ENCODE data around the gene BUB3. TPM values are rescaled to one million over a fixed set of nuclear protein-coding genes. Genes with fewer than 3 reads are reported as not detected.

Gene BUB3
- total and polyA plus RNA-seq, 2 of the 13 experiments (the other 11 are each of a cell fraction or from before 2014, with no cell fraction given), result 174 to 188 TPM

GRCh38 chr10:123203393-123204126, 49.4 kb downstream of the BUB3 start (continued):
- TF ChIP-seq, protein P1, sequence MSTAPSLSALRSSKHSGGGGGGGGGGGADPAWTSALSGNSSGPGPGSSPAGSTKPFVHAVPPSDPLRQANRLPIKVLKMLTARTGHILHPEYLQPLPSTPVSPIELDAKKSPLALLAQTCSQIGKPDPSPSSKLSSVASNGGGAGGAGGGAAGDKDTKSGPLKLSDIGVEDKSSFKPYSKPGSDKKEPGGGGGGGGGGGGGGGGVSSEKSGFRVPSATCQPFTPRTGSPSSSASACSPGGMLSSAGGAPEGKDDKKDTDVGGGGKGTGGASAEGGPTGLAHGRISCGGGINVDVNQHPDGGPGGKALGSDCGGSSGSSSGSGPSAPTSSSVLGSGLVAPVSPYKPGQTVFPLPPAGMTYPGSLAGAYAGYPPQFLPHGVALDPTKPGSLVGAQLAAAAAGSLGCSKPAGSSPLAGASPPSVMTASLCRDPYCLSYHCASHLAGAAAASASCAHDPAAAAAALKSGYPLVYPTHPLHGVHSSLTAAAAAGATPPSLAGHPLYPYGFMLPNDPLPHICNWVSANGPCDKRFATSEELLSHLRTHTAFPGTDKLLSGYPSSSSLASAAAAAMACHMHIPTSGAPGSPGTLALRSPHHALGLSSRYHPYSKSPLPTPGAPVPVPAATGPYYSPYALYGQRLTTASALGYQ (CRISPR knock-in tag; IDR thresholded peaks at IDR 0.05), result peak; percentile 18; the same call in 1 of the 2 replicates
- TF ChIP-seq PRPF4 (IDR thresholded peaks at IDR 0.05; ENCODE audit: low read depth, low read length, poor library complexity, severe bottlenecking) (no peak), ZNF431 (CRISPR knock-in tag; IDR thresholded peaks at IDR 0.05; ENCODE audit: borderline replicate concordance, low read depth) (no peak), HBP1 (CRISPR knock-in tag; IDR thresholded peaks at IDR 0.05; ENCODE audit: low read depth) (no peak), CHD4 (IDR thresholded peaks at IDR 0.05; ENCODE audit: borderline replicate concordance, low read length) (no peak), RFX3 (CRISPR knock-in tag; IDR thresholded peaks at IDR 0.05) (no peak), RORA (CRISPR knock-in tag; IDR thresholded peaks at IDR 0.05) (no peak), MXI1 (IDR thresholded peaks at IDR 0.05; ENCODE audit: borderline replicate concordance, low read depth, low read length) (no peak), FOXK1 (CRISPR knock-in tag; IDR thresholded peaks at IDR 0.05; ENCODE audit: borderline replicate concordance, low read depth) (no peak), ZNF644 (CRISPR knock-in tag; IDR thresholded peaks at IDR 0.05; ENCODE audit: low read depth) (peak; percentile 68), ZBTB46 (CRISPR knock-in tag; IDR thresholded peaks at IDR 0.05; ENCODE audit: borderline replicate concordance) (no peak)
- TF ChIP-seq, protein P2, sequence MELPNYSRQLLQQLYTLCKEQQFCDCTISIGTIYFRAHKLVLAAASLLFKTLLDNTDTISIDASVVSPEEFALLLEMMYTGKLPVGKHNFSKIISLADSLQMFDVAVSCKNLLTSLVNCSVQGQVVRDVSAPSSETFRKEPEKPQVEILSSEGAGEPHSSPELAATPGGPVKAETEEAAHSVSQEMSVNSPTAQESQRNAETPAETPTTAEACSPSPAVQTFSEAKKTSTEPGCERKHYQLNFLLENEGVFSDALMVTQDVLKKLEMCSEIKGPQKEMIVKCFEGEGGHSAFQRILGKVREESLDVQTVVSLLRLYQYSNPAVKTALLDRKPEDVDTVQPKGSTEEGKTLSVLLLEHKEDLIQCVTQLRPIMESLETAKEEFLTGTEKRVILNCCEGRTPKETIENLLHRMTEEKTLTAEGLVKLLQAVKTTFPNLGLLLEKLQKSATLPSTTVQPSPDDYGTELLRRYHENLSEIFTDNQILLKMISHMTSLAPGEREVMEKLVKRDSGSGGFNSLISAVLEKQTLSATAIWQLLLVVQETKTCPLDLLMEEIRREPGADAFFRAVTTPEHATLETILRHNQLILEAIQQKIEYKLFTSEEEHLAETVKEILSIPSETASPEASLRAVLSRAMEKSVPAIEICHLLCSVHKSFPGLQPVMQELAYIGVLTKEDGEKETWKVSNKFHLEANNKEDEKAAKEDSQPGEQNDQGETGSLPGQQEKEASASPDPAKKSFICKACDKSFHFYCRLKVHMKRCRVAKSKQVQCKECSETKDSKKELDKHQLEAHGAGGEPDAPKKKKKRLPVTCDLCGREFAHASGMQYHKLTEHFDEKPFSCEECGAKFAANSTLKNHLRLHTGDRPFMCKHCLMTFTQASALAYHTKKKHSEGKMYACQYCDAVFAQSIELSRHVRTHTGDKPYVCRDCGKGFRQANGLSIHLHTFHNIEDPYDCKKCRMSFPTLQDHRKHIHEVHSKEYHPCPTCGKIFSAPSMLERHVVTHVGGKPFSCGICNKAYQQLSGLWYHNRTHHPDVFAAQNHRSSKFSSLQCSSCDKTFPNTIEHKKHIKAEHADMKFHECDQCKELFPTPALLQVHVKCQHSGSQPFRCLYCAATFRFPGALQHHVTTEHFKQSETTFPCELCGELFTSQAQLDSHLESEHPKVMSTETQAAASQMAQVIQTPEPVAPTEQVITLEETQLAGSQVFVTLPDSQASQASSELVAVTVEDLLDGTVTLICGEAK (IDR thresholded peaks at IDR 0.05), result no peak
- TF ChIP-seq, protein P2 (CRISPR knock-in tag; IDR thresholded peaks at IDR 0.05), result no peak
- TF ChIP-seq, protein P3, sequence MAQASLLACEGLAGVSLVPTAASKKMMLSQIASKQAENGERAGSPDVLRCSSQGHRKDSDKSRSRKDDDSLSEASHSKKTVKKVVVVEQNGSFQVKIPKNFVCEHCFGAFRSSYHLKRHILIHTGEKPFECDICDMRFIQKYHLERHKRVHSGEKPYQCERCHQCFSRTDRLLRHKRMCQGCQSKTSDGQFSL (CRISPR knock-in tag; IDR thresholded peaks at IDR 0.05), result no peak

All from HepG2 (cell line).